GM19452 (cell line): ENCODE results near the gene GRIK3.

Experiments
- ATAC-seq: cut with Tn5 transposase; IDR thresholded peaks from one replicate; pipeline ENCODE4 v1.9.1; 2021; ENCODE audit not compliant: unreplicated experiment

GRIK3 gene

DNA sequence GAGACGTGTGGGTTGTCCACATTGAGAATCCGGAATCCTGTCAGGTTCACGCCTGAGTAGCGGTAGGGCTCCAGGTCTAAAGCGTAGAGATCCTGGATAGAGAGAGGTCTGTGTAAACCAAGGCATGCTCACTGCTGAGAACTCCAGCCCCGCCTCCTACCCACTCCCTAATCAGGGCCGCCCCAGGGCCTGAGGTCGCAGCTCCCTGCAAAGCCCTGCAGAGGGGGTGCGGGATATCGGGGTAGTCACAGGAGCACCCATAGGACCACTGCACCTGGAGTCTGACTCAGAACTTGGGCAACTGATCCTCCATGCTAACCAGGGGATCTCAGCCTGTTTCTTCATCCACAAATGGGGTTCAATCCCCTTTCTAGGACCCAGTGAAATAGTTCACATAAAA is 174.4 kb downstream of the GRIK3 start:
- no peak for ATAC-seq

- ATAC-seq: no peak
Observed at GRCh38 chr1:36858981-36859380, 175.3 kb downstream of the GRIK3 start.

GRCh38 chr1:36858553-36858952 is 175.8 kb downstream of the GRIK3 start:
- ATAC-seq: no peak

DNA sequence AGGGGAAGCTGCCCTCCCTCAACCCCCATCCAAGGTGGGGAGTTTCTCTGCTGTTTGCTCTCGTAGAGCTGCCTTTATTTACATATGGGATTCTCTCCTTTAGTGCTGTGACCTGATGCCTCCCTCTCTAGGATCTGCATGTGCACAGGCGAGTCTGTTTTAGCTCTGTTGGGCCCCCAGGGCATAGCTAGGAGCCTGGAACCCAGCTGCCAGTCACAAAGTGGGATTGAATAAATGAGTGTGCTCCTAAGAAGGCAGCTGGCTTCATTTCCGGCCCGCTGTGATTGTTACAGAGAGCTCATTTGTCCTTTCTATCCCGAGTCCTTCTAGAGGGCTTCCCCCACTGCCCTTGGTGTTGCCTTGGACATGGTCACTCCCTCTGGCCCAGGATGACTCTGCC is 176.6 kb downstream of the GRIK3 start:
- ATAC-seq: no peak

GRCh38 chr1:36855699-36856494 is 178.4 kb downstream of the GRIK3 start:
- no peak for ATAC-seq

DNA sequence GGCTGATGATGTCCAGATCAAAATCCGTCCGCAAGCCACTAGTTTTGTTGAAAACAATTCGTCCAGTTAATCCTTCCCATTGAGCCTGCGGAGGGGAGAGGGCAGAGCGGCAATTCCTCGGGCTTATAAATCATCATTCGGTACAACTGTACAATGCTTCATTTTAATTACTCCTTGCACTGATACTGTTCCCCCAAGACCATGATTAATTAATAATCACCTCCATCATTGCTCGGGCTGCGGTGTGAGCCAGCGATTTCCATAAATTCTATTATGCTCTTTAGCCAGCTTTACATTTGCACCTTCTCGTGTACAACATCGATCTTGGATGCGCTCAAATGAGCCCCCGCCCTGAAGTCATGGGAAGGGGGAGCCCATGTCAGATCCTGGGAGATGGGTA is 180.7 kb downstream of the GRIK3 start:
- ATAC-seq: no peak

DNA sequence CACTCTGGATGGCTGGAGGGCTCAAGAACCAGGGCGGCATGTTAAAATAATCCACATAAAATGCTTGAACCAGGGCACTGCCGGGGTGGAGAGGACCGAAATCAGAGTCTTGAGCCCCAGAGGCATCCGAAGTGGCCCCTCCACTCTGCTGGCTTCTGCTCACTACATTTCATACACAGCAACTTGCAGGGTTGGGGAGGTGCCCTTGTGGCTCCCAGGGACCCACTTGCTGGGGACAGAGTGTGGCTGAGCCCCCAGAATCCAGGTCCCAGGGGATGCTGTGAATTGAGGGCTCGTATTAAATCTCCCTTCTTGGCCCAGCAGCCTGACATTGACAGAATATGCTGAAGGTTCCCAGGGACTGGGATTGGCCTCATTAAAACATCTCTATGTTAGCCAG is 181.7 kb downstream of the GRIK3 start:
- ATAC-seq: no peak

- ATAC-seq: no peak
Observed at GRCh38 chr1:36851595-36851994, 182.7 kb downstream of the GRIK3 start.

DNA sequence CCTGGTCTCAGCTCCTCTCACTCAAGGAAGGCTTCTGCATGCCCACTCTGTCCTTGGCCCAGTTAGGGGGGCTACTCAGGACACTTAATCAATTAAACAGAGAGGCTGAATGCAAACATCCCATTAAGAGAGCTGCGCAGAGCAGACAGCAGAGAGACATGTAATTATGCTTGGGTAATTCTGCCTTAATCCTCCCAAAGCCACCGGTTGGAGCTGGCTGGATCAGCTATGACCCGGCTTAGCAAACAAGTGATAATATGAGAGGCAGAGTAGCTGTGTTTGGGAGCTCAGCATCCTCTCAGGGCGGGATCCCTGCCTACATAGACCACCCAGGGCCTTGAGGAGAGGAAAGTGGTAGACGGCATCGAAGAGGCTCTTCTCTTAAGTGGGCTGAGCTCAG is 183.2 kb downstream of the GRIK3 start:
- no peak for ATAC-seq

DNA sequence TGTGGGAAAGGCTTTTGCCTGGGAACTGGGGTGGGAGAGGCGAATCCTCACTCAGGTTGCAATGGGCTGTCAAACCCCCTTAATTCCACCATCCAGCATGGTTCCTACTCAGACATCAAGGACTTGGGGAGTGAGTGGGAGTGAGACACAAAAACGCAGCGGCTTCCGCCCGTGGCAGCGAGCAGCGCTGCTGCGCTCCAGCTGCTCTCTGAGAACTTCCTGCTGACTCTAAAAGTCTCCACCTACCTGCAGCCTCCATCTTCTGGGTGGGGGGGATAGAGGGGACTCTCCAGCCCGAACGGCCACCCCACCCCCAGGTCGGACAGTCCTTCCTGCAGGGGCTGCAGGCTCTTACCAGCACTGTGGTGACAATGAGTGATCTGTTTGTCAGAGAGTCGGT is 184.4 kb downstream of the GRIK3 start:
- no peak for ATAC-seq

- no peak for ATAC-seq
Observed at GRCh38 chr1:36847761-36848160, 186.6 kb downstream of the GRIK3 start.

GRCh38 chr1:36847186-36847585 is 187.1 kb downstream of the GRIK3 start:
- no peak for ATAC-seq

GRCh38 chr1:36846357-36846756 is 188.0 kb downstream of the GRIK3 start:
- ATAC-seq: no peak

GRCh38 chr1:36845802-36846201 is 188.5 kb downstream of the GRIK3 start:
- ATAC-seq: no peak

GRCh38 chr1:36844917-36845316 is 189.4 kb downstream of the GRIK3 start:
- ATAC-seq: no peak

DNA sequence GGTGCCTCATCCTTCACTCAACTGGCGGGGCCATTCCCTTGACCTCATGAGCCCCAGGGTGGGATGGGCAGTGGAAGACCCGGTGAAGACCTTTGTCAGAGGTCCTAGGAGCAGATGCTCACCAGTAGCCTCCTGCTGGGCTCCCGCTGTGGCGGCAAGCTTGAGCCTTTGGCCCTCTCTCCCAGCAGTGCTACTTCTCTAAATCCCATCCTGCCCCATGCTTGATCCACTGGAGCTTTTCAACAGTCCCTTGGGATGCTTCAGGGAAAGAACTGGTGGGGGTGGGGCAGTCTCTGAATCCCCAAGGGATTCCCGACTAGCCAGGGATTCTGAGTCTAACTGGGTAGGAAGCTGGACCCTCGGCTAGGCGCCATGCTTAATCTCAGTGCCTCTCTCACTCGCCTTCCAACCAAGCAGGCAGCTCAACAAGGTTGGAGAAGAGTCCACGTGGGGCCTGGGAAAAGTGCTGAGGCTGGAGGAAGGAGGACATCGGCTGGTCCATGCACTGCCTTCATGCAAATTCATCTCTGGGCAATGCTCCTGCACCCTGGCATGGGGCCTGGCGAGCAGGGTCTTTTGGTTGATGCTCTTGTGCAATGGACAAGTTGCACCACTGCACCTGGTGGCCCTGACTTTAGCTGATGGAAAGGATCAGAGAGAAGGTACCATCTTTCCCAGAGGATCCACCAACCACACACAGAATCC is 190.3 kb downstream of the GRIK3 start:
- ATAC-seq: no peak

GRCh38 chr1:36843027-36843426 is 191.3 kb downstream of the GRIK3 start:
- ATAC-seq: no peak

- no peak for ATAC-seq
Observed at GRCh38 chr1:36842448-36842847, 191.9 kb downstream of the GRIK3 start.

DNA sequence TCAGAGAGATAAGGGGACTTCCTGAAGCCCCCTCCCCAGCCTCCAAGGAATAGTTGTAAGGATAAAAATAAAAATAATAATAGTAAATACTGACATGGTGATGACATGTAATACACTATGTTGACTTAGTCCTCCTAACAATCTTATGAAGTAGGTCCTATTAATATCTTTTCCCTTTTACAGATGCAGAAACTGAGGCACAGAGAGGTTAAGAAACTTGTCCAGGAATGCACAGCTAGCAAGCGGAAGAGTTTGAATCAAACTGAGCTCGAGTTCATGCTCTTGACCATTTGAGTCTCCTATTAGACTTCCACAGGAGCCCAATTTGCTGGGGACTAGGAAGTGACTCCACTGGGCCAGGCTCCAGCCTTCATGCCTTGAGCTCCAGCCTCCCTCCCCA is 194.8 kb downstream of the GRIK3 start:
- no peak for ATAC-seq

DNA sequence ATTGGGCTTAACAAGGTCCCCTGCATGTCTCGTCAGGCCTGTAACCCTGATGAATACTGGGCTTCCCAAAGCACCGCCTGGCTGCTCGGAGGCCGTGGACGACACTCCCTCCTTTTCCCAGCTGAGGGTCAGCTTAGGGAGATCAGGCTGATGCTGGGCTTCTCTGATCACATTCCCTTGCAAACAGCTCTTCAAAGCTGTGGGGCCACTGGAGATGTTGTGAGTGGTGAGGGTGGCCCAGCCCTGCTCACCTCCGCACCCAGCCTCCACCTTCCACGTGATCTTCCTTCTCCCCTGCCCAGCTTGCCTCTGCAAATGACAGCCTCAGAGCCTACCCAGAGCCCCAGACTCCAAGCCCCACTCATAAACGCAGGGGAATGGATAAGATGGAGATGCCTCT is 195.4 kb downstream of the GRIK3 start:
- ATAC-seq: no peak

DNA sequence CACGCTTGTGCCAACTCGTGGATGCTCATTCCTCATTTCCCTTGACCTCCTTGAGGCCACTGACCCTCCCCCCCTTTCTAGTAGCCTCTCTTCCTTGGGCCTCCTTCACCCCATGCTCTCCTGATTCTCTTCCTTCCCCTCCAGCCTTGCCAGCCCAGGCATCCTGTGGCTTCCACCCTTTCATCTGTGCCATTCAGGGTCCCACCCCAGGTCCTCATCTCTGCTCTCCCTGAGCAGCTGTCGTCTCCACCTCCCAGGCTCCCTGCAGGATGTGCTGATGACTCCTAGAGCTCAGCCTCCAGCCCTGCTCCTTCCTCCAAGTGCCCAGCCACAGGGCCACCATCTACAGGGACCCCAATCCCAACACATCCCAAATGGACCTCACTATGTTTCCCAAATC is 197.4 kb downstream of the GRIK3 start:
- no peak for ATAC-seq

- ATAC-seq: no peak
Observed at GRCh38 chr1:36836196-36836883, 198.0 kb downstream of the GRIK3 start.
